Endometrium (tissue), 2 donors: ENCODE data around the gene LSM4.

ENCODE experiments used
- FAIRE-seq: peaks from 2 replicates; lab custom pipeline; 2012; peaks lifted over from hg19 to GRCh38; lab: Jason Lieb, UNC
- donor health status: control.
- donor health status: control.

The LSM4 gene

GRCh38 chr19:18291590-18292461, 31.1 kb downstream of the LSM4 start:
- no peak for FAIRE-seq

- no peak for FAIRE-seq
Observed at GRCh38 chr19:18291019-18291524, 31.8 kb downstream of the LSM4 start.

GRCh38 chr19:18290302-18291018, 32.4 kb downstream of the LSM4 start:
- no peak for FAIRE-seq

- FAIRE-seq = no peak
Observed at GRCh38 chr19:18289471-18290301, 33.2 kb downstream of the LSM4 start.

GRCh38 chr19:18287836-18288772, 34.8 kb downstream of the LSM4 start:
- no peak for FAIRE-seq

GRCh38 chr19:18286973-18287635, 35.8 kb downstream of the LSM4 start:
- no peak for FAIRE-seq

GRCh38 chr19:18284712-18285360, 38.0 kb downstream of the LSM4 start:
- FAIRE-seq = no peak

GRCh38 chr19:18283338-18283737, 39.5 kb downstream of the LSM4 start:
- FAIRE-seq = no peak

GRCh38 chr19:18282788-18283141, 40.1 kb downstream of the LSM4 start:
- FAIRE-seq = no peak

- no peak for FAIRE-seq
Observed at GRCh38 chr19:18282021-18282787, 40.7 kb downstream of the LSM4 start.

GRCh38 chr19:18281082-18282020, 41.5 kb downstream of the LSM4 start, which contains the start of gene JUND:
Gene JUND (minus strand): TSS chr19:18281622. CDS start chr19:18281484, 138 bp downstream.
- no peak for FAIRE-seq

GRCh38 chr19:18280247-18281081, 42.4 kb downstream of the LSM4 start:
- FAIRE-seq = no peak

GRCh38 chr19:18279516-18280246, 43.2 kb downstream of the LSM4 start:
- peak; percentile 82 for FAIRE-seq

- no peak for FAIRE-seq
Observed at GRCh38 chr19:18279266-18279515, 43.7 kb downstream of the LSM4 start.

- no peak for FAIRE-seq
Observed at GRCh38 chr19:18278521-18279265, 44.2 kb downstream of the LSM4 start.

GRCh38 chr19:18274781-18275356, 48.0 kb downstream of the LSM4 start:
- FAIRE-seq = no peak
